Measurements from ENCODE around the gene RIN3. TPM values are rescaled to one million over a fixed set of nuclear protein-coding genes. Genes with fewer than 3 reads are reported as not detected.

Gene RIN3
- total and polyA plus RNA-seq, 2 donors = 6.2 to 20.6 TPM

- Histone ChIP-seq H3K4me3 (ENCODE audit: low read length in 2 of 2) (no peak overlapping the region), H3K4me1 (ENCODE audit: control insufficient read depth in 2 of 2, insufficient read depth in 2 of 2, low read length in 2 of 2) (no peaks in the 10 kb centered on the region), H3K27ac (ENCODE audit: low read depth in 1 of 2, low read length in 1 of 2) (no peak overlapping the region), H3K36me3 (ENCODE audit: control insufficient read depth in 2 of 2, insufficient read depth in 2 of 2, low read length in 1 of 2) (peaks cover 21 to 31% of the 10 kb centered on the region in 2 donors), H3K27me3 (ENCODE audit: control insufficient read depth in 2 of 2, insufficient read depth in 1 of 2, low read length in 1 of 2) (no peaks in the 10 kb centered on the region), H3K9me3 (ENCODE audit: control insufficient read depth in 2 of 2, insufficient read depth in 1 of 2, low read length in 1 of 2) (peaks cover 11 to 30% of the 10 kb centered on the region in 2 donors)
- WGBS = 98% methylated on average over 5 of the region's 5 CpGs
- no peak for DNase-seq (ENCODE audit: low read depth in 6 of 9, low spot score in 9 of 9)
Observed at GRCh38 chr14:92625213-92625612, 111.6 kb downstream of the RIN3 start.

GRCh38 chr14:92626041-92626440, 112.5 kb downstream of the RIN3 start:
- H3K4me1 ChIP-seq (ENCODE audit: control insufficient read depth in 2 of 2, insufficient read depth in 2 of 2, low read length in 2 of 2) = no peaks in the 10 kb centered on the region
- H3K27ac ChIP-seq (ENCODE audit: low read depth in 1 of 2, low read length in 1 of 2) = no peak overlapping the region
- H3K27me3 ChIP-seq (ENCODE audit: control insufficient read depth in 2 of 2, insufficient read depth in 1 of 2, low read length in 1 of 2) = no peaks in the 10 kb centered on the region
- peaks cover 21 to 31% of the 10 kb centered on the region in 2 donors for H3K36me3 ChIP-seq (ENCODE audit: control insufficient read depth in 2 of 2, insufficient read depth in 2 of 2, low read length in 1 of 2)
- H3K9me3 ChIP-seq (ENCODE audit: control insufficient read depth in 2 of 2, insufficient read depth in 1 of 2, low read length in 1 of 2) = peaks cover 11 to 27% of the 10 kb centered on the region in 2 donors
- WGBS = 97% methylated on average over 3 of the region's 3 CpGs
- no peak overlapping the region for H3K4me3 ChIP-seq (ENCODE audit: low read length in 2 of 2)
- no peak for DNase-seq (ENCODE audit: low read depth in 6 of 9, low spot score in 9 of 9)

- Histone ChIP-seq H3K9me3 (ENCODE audit: control insufficient read depth in 2 of 2, insufficient read depth in 1 of 2, low read length in 1 of 2) (peaks cover 8 to 21% of the 10 kb centered on the region in 2 donors), H3K27ac (ENCODE audit: low read depth in 1 of 2, low read length in 1 of 2) (no peak overlapping the region), H3K4me3 (ENCODE audit: low read length in 2 of 2) (no peak overlapping the region), H3K4me1 (ENCODE audit: control insufficient read depth in 2 of 2, insufficient read depth in 2 of 2, low read length in 2 of 2) (no peaks in the 10 kb centered on the region), H3K36me3 (ENCODE audit: control insufficient read depth in 2 of 2, insufficient read depth in 2 of 2, low read length in 1 of 2) (peaks cover 18 to 33% of the 10 kb centered on the region in 2 donors), H3K27me3 (ENCODE audit: control insufficient read depth in 2 of 2, insufficient read depth in 1 of 2, low read length in 1 of 2) (no peaks in the 10 kb centered on the region)
- WGBS = 97% methylated on average over 7 of the region's 7 CpGs
- no peak for DNase-seq (ENCODE audit: low read depth in 6 of 9, low spot score in 9 of 9)
Observed at GRCh38 chr14:92627707-92628215, 114.2 kb downstream of the RIN3 start.

- Histone ChIP-seq H3K4me3 (ENCODE audit: low read length in 2 of 2) (no peak overlapping the region), H3K36me3 (ENCODE audit: control insufficient read depth in 2 of 2, insufficient read depth in 2 of 2, low read length in 1 of 2) (peaks cover 15 to 32% of the 10 kb centered on the region in 2 donors), H3K27me3 (ENCODE audit: control insufficient read depth in 2 of 2, insufficient read depth in 1 of 2, low read length in 1 of 2) (no peaks in the 10 kb centered on the region), H3K9me3 (ENCODE audit: control insufficient read depth in 2 of 2, insufficient read depth in 1 of 2, low read length in 1 of 2) (peaks cover 8 to 20% of the 10 kb centered on the region in 2 donors), H3K27ac (ENCODE audit: low read depth in 1 of 2, low read length in 1 of 2) (no peak overlapping the region), H3K4me1 (ENCODE audit: control insufficient read depth in 2 of 2, insufficient read depth in 2 of 2, low read length in 2 of 2) (no peaks in the 10 kb centered on the region)
- 97% methylated on average over 2 of the region's 2 CpGs for WGBS
- DNase-seq (ENCODE audit: low read depth in 6 of 9, low spot score in 9 of 9) = no peak
Observed at GRCh38 chr14:92628636-92629035, 115.1 kb downstream of the RIN3 start.

- H3K4me1 ChIP-seq (ENCODE audit: control insufficient read depth in 2 of 2, insufficient read depth in 2 of 2, low read length in 2 of 2) = no peaks in the 10 kb centered on the region
- H3K9me3 ChIP-seq (ENCODE audit: control insufficient read depth in 2 of 2, insufficient read depth in 1 of 2, low read length in 1 of 2) = peaks cover 6 to 17% of the 10 kb centered on the region in 2 donors
- H3K27me3 ChIP-seq (ENCODE audit: control insufficient read depth in 2 of 2, insufficient read depth in 1 of 2, low read length in 1 of 2) = no peaks in the 10 kb centered on the region
- peaks cover 6 to 27% of the 10 kb centered on the region in 2 donors for H3K36me3 ChIP-seq (ENCODE audit: control insufficient read depth in 2 of 2, insufficient read depth in 2 of 2, low read length in 1 of 2)
- WGBS = 98% methylated on average over 2 of the region's 2 CpGs
- H3K4me3 ChIP-seq (ENCODE audit: low read length in 2 of 2) = no peak overlapping the region
- H3K27ac ChIP-seq (ENCODE audit: low read depth in 1 of 2, low read length in 1 of 2) = no peak overlapping the region
- no peak for DNase-seq (ENCODE audit: low read depth in 6 of 9, low spot score in 9 of 9)
Observed at GRCh38 chr14:92630367-92630766, 116.8 kb downstream of the RIN3 start.

- peaks cover 6 to 26% of the 10 kb centered on the region in 2 donors for H3K36me3 ChIP-seq (ENCODE audit: control insufficient read depth in 2 of 2, insufficient read depth in 2 of 2, low read length in 1 of 2)
- 96% methylated on average over 4 of the region's 4 CpGs for WGBS
- H3K27ac ChIP-seq (ENCODE audit: low read depth in 1 of 2, low read length in 1 of 2) = no peak overlapping the region
- H3K4me3 ChIP-seq (ENCODE audit: low read length in 2 of 2) = no peak overlapping the region
- no peaks in the 10 kb centered on the region for H3K27me3 ChIP-seq (ENCODE audit: control insufficient read depth in 2 of 2, insufficient read depth in 1 of 2, low read length in 1 of 2)
- peaks cover 6 to 17% of the 10 kb centered on the region in 2 donors for H3K9me3 ChIP-seq (ENCODE audit: control insufficient read depth in 2 of 2, insufficient read depth in 1 of 2, low read length in 1 of 2)
- DNase-seq (ENCODE audit: low read depth in 6 of 9, low spot score in 9 of 9) = no peak
- no peaks in the 10 kb centered on the region for H3K4me1 ChIP-seq (ENCODE audit: control insufficient read depth in 2 of 2, insufficient read depth in 2 of 2, low read length in 2 of 2)
Observed at GRCh38 chr14:92631098-92631497, 117.5 kb downstream of the RIN3 start.

- WGBS = 82% methylated on average over 15 of the region's 15 CpGs
- H3K4me1 ChIP-seq (ENCODE audit: control insufficient read depth in 2 of 2, insufficient read depth in 2 of 2, low read length in 2 of 2) = no peaks in the 10 kb centered on the region
Observed at GRCh38 chr14:92632546-92633273, 119.1 kb downstream of the RIN3 start.

GRCh38 chr14:92633274-92633616, 119.7 kb downstream of the RIN3 start:
- H3K4me3 ChIP-seq (ENCODE audit: low read length in 2 of 2) = no peak overlapping the region
- no peak overlapping the region for H3K27ac ChIP-seq (ENCODE audit: low read depth in 1 of 2, low read length in 1 of 2)
- H3K4me1 ChIP-seq (ENCODE audit: control insufficient read depth in 2 of 2, insufficient read depth in 2 of 2, low read length in 2 of 2) = no peaks in the 10 kb centered on the region
- DNase-seq (ENCODE audit: low read depth in 6 of 9, low spot score in 9 of 9) = no peak
- H3K36me3 ChIP-seq (ENCODE audit: control insufficient read depth in 2 of 2, insufficient read depth in 2 of 2, low read length in 1 of 2) = peaks cover 0 to 17% of the 10 kb centered on the region in 2 donors
- WGBS = 89% methylated on average over 5 of the region's 5 CpGs
- no peaks in the 10 kb centered on the region for H3K27me3 ChIP-seq (ENCODE audit: control insufficient read depth in 2 of 2, insufficient read depth in 1 of 2, low read length in 1 of 2)
- H3K9me3 ChIP-seq (ENCODE audit: control insufficient read depth in 2 of 2, insufficient read depth in 1 of 2, low read length in 1 of 2) = peaks cover 0 to under 1% of the 10 kb centered on the region in 2 donors

More at GRCh38 chr14:92632546-92633273, 119.1 kb downstream of the RIN3 start:
- Histone ChIP-seq H3K27ac (ENCODE audit: low read depth in 1 of 2, low read length in 1 of 2) (no peak overlapping the region), H3K27me3 (ENCODE audit: control insufficient read depth in 2 of 2, insufficient read depth in 1 of 2, low read length in 1 of 2) (no peaks in the 10 kb centered on the region), H3K36me3 (ENCODE audit: control insufficient read depth in 2 of 2, insufficient read depth in 2 of 2, low read length in 1 of 2) (peaks cover 3 to 17% of the 10 kb centered on the region in 2 donors), H3K4me3 (ENCODE audit: low read length in 2 of 2) (no peak overlapping the region), H3K9me3 (ENCODE audit: control insufficient read depth in 2 of 2, insufficient read depth in 1 of 2, low read length in 1 of 2) (peaks cover 0 to 6% of the 10 kb centered on the region in 2 donors)
- no peak for DNase-seq (ENCODE audit: low read depth in 6 of 9, low spot score in 9 of 9)

GRCh38 chr14:92633724-92634123, 120.1 kb downstream of the RIN3 start:
- no peaks in the 10 kb centered on the region for H3K27me3 ChIP-seq (ENCODE audit: control insufficient read depth in 2 of 2, insufficient read depth in 1 of 2, low read length in 1 of 2)
- no peak overlapping the region for H3K27ac ChIP-seq (ENCODE audit: low read depth in 1 of 2, low read length in 1 of 2)
- DNase-seq (ENCODE audit: low read depth in 6 of 9, low spot score in 9 of 9) = no peak
- H3K9me3 ChIP-seq (ENCODE audit: control insufficient read depth in 2 of 2, insufficient read depth in 1 of 2, low read length in 1 of 2) = no peaks in the 10 kb centered on the region
- H3K4me1 ChIP-seq (ENCODE audit: control insufficient read depth in 2 of 2, insufficient read depth in 2 of 2, low read length in 2 of 2) = no peaks in the 10 kb centered on the region
- no peak overlapping the region for H3K4me3 ChIP-seq (ENCODE audit: low read length in 2 of 2)
- peaks cover 0 to 19% of the 10 kb centered on the region in 2 donors for H3K36me3 ChIP-seq (ENCODE audit: control insufficient read depth in 2 of 2, insufficient read depth in 2 of 2, low read length in 1 of 2)
